Uterus (tissue), 2 donors: ENCODE measurements around the gene LFNG.

Source experiments
- POLR2A ChIP-seq, 2 donors: fragments of 450-650 bp; IDR thresholded peaks; one replicate each; pipeline ENCODE4 v1.6.1; 2016; ENCODE audit warnings: antibody characterized with exemption in 2 of 2, mild to moderate bottlenecking in 1 of 2, moderate library complexity in 1 of 2
- TF ChIP-seq, protein P1 (sequence below), 4 experiments: fragments of 200-600 bp in 2 of 4; fragments of 450-650 bp in 2 of 4; sonication (generic) in 2 of 4; IDR thresholded peaks; one replicate each; pipeline ENCODE4 v1.5.1; 2016 to 2019; ENCODE audit warnings: antibody characterized with exemption in 4 of 4, mild to moderate bottlenecking in 2 of 4, moderate library complexity in 1 of 4

DNA sequence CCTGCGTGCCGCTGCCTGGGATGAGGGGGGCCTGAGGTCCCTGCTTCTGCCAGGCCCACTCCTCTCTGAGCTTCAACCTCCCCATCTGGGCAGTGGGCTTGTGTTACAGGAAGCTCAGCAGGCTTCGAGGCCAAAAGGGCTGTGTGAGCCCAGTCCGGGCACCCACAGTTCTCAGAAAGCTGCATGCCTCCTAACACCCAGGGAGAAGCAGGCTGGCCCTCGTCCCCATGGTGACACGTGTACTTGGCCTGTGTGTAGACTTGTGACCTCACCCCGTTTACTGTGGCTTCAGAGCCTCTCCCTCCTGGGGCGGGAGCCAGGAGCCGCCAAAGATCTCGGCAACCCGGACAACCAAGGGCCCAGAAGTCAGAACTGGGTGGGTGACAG lies 41.2 kb upstream of the LFNG start:
- TF ChIP-seq, protein P1, sequence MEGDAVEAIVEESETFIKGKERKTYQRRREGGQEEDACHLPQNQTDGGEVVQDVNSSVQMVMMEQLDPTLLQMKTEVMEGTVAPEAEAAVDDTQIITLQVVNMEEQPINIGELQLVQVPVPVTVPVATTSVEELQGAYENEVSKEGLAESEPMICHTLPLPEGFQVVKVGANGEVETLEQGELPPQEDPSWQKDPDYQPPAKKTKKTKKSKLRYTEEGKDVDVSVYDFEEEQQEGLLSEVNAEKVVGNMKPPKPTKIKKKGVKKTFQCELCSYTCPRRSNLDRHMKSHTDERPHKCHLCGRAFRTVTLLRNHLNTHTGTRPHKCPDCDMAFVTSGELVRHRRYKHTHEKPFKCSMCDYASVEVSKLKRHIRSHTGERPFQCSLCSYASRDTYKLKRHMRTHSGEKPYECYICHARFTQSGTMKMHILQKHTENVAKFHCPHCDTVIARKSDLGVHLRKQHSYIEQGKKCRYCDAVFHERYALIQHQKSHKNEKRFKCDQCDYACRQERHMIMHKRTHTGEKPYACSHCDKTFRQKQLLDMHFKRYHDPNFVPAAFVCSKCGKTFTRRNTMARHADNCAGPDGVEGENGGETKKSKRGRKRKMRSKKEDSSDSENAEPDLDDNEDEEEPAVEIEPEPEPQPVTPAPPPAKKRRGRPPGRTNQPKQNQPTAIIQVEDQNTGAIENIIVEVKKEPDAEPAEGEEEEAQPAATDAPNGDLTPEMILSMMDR (IDR thresholded peaks at IDR 0.05) = no peak
- TF ChIP-seq POLR2A (IDR thresholded peaks at IDR 0.05) = no peak
